ENCODE data around the gene NPIPB6.

NPIPB6 gene

GRCh38 chr16:28294201-28294600, 69.1 kb downstream of the NPIPB6 start:
- H3K9me3 Mint-ChIP-seq = no peaks in the 10 kb centered on the region
- no peak for TF ChIP-seq CTCF (IDR thresholded peaks at IDR 0.05; ENCODE audit: unreplicated experiment in 3 of 3)
- H3K4me1 Mint-ChIP-seq = peaks cover 23% of the 10 kb centered on the region

GRCh38 chr16:28293601-28293960, 69.7 kb downstream of the NPIPB6 start:
- Mint-ChIP-seq H3K27me3 (ENCODE audit: low read depth) (peaks cover 3% of the 10 kb centered on the region), H3K4me3 (peak overlapping the region; percentile 80 to 98 (median 90)), H3K4me1 (peaks cover 28% of the 10 kb centered on the region), H3K9me3 (no peaks in the 10 kb centered on the region), H3K27ac (peak overlapping the region in 1 of 3 experiments; percentile 33), H3K36me3 (ENCODE audit: low read depth) (peaks cover 4% of the 10 kb centered on the region)
- no peak for TF ChIP-seq CTCF (IDR thresholded peaks at IDR 0.05; ENCODE audit: unreplicated experiment in 3 of 3)

More at GRCh38 chr16:28294201-28294600, 69.1 kb downstream of the NPIPB6 start:
- H3K36me3 Mint-ChIP-seq (ENCODE audit: low read depth) = peaks cover 4% of the 10 kb centered on the region
- peak overlapping the region; percentile 80 to 98 (median 90) for H3K4me3 Mint-ChIP-seq
- H3K27ac Mint-ChIP-seq = peak overlapping the region in 1 of 3 experiments; percentile 48
- H3K27me3 Mint-ChIP-seq (ENCODE audit: low read depth) = peaks cover 3% of the 10 kb centered on the region

GRCh38 chr16:28292731-28293600, 70.3 kb downstream of the NPIPB6 start:
- no peaks in the 10 kb centered on the region for H3K9me3 Mint-ChIP-seq
- peaks cover 3% of the 10 kb centered on the region for H3K27me3 Mint-ChIP-seq (ENCODE audit: low read depth)
- H3K27ac Mint-ChIP-seq = peak overlapping the region in 2 of 3 experiments; percentile 87 to 93
- H3K36me3 Mint-ChIP-seq (ENCODE audit: low read depth) = peaks cover 4% of the 10 kb centered on the region
- peaks cover 34% of the 10 kb centered on the region for H3K4me1 Mint-ChIP-seq
- peak overlapping the region; percentile 96 to 98 (median 97) for H3K4me3 Mint-ChIP-seq
- TF ChIP-seq CTCF (IDR thresholded peaks at IDR 0.05; ENCODE audit: unreplicated experiment in 3 of 3) = no peak
